Stimulated activated CD8-positive, alpha-beta memory T cell treated with anti-CD3 and anti-CD28 coated beads, Interleukin-7, amount 100 ng/mL, for 4 hours (primary cell): ENCODE measurements around the gene ECI2.
"Not testable (repeated sequence)": the region's sequence is repeated elsewhere in the genome, so short reads cannot be mapped to it uniquely, and the experiment has no call there.

Source experiments
- DNase-seq, 2 donors: peaks; one replicate each; pipeline ENCODE4 v3.0.0-alpha.2; 2020; ENCODE audit warnings: low read depth in 2 of 2

ECI2 gene

GRCh38 chr6:4102687-4103244 is 32.6 kb downstream of the ECI2 start:
- no peak for DNase-seq

GRCh38 chr6:4101298-4101697 is 34.1 kb downstream of the ECI2 start:
- no peak for DNase-seq

GRCh38 chr6:4100655-4101054 is 34.7 kb downstream of the ECI2 start:
- DNase-seq: no peak

GRCh38 chr6:4093288-4093687 is 42.1 kb downstream of the ECI2 start:
- no peak for DNase-seq

- DNase-seq: no peak
These were observed 43.4 kb downstream of the ECI2 start for GRCh38 chr6:4091941-4092340.

- DNase-seq: not testable (repeated sequence)
These were observed 45.3 kb downstream of the ECI2 start for GRCh38 chr6:4090043-4090442.

- DNase-seq: no peak
These were observed 46.7 kb downstream of the ECI2 start for GRCh38 chr6:4088704-4089103.

- no peak for DNase-seq
These were observed 50.1 kb downstream of the ECI2 start for GRCh38 chr6:4085332-4085700.

GRCh38 chr6:4084444-4085331 is 50.7 kb downstream of the ECI2 start:
- no peak for DNase-seq

- DNase-seq: no peak
These were observed 56.5 kb downstream of the ECI2 start, which contains the start of gene FAM217A for GRCh38 chr6:4078691-4079471. Gene FAM217A, minus strand, starts transcription at chr6:4079137. Its CDS starts 1,723 bp downstream, at chr6:4077414.

- no peak for DNase-seq
These were observed 60.7 kb downstream of the ECI2 start for GRCh38 chr6:4074478-4075235.

- no peak for DNase-seq
These were observed 64.0 kb downstream of the ECI2 start for GRCh38 chr6:4071330-4071729.

GRCh38 chr6:4069199-4069598 is 66.2 kb downstream of the ECI2 start:
- DNase-seq: no peak

- DNase-seq: no peak
These were observed 67.7 kb downstream of the ECI2 start for GRCh38 chr6:4067673-4068072.

GRCh38 chr6:4066029-4066755 is 69.2 kb downstream of the ECI2 start:
- DNase-seq: no peak
